Activated naive CD4-positive, alpha-beta T cell treated with anti-CD3 and anti-CD28 coated beads, Interleukin-2, amount 50 U/mL, for 72 hours (primary cell): ENCODE data around the gene GBP5. TPM values are rescaled to one million over a fixed set of nuclear protein-coding genes. Genes with fewer than 3 reads are reported as not detected.
"Not testable (repeated sequence)": the region's sequence is repeated elsewhere in the genome, so short reads cannot be mapped to it uniquely, and the experiment has no call there.

Experiments
- ATAC-seq, 2 donors: fragments of 150-1000 bp; cut with Tn5 transposase; 2 replicates each; pipeline ENCODE4 v1.10.0; 2021; ENCODE audit warnings: mild to moderate bottlenecking in 2 of 2, moderate library complexity in 2 of 2
- DNase-seq, 2 donors: peaks; one replicate each; pipeline ENCODE4 v3.0.0; 2021 to 2022; ENCODE audit warnings: low spot score in 2 of 2
- H3K27ac Mint-ChIP-seq, 2 donors: one replicate each; pipeline ENCODE4 v1.8.0; 2022; ENCODE audit warnings: mild to moderate bottlenecking in 2 of 2, mixed read lengths in 2 of 2
- H3K36me3 Mint-ChIP-seq, 2 donors: one replicate each; pipeline ENCODE4 v1.8.0; 2022; ENCODE audit warnings: mixed read lengths in 2 of 2
- H3K9me3 Mint-ChIP-seq, 2 donors: one replicate each; pipeline ENCODE4 v1.8.0; 2022; ENCODE audit warnings: mixed read lengths in 2 of 2
- total RNA-seq, 2 donors: library from RNA; stranded (reverse); gene quantifications; one replicate each; pipeline ENCODE4 v1.2.3, GENCODE V29; 2022

GBP5 gene
- total RNA-seq, 2 donors from 2014 or later, result 86.8 to 151 TPM

- peaks cover 45 to 79% of the 10 kb centered on the region in 2 donors for H3K36me3 Mint-ChIP-seq
- no peak for ATAC-seq
- no peak for DNase-seq
- no peaks in the 10 kb centered on the region for H3K9me3 Mint-ChIP-seq
- H3K27ac Mint-ChIP-seq, result peak overlapping the region in 1 of 2 donors; percentile 8
Observed at GRCh38 chr1:89261926-89262515, 10.6 kb downstream of the GBP5 start.

GRCh38 chr1:89260566-89261255 lies 11.9 kb downstream of the GBP5 start:
- no peaks in the 10 kb centered on the region for H3K9me3 Mint-ChIP-seq
- peaks cover 38 to 74% of the 10 kb centered on the region in 2 donors for H3K36me3 Mint-ChIP-seq
- peak overlapping the region; percentile 2 to 37 for H3K27ac Mint-ChIP-seq
- DNase-seq, result no peak
- ATAC-seq, result peak in 1 of 2 donors; percentile 19

GRCh38 chr1:89260042-89260441 lies 12.6 kb downstream of the GBP5 start:
- DNase-seq (no peak), ATAC-seq (peak; percentile 6 to 18)
- Mint-ChIP-seq H3K27ac (peak overlapping the region in 1 of 2 donors; percentile 80), H3K9me3 (peaks cover 2% of the 10 kb centered on the region in 2 donors), H3K36me3 (peaks cover 39 to 76% of the 10 kb centered on the region in 2 donors)

GRCh38 chr1:89259283-89259971 lies 13.2 kb downstream of the GBP5 start:
- ATAC-seq, result peak; percentile 40 to 77
- peaks cover 7% of the 10 kb centered on the region in 2 donors for H3K9me3 Mint-ChIP-seq
- peak overlapping the region; percentile 80 to 90 for H3K27ac Mint-ChIP-seq
- DNase-seq, result peak in 1 of 2 donors; percentile 63
- H3K36me3 Mint-ChIP-seq, result peaks cover 40 to 77% of the 10 kb centered on the region in 2 donors

- peaks cover 15 to 18% of the 10 kb centered on the region in 2 donors for H3K9me3 Mint-ChIP-seq
- DNase-seq (no peak), ATAC-seq (peak in 1 of 2 donors; percentile 52)
- peak overlapping the region in 1 of 2 donors; percentile 89 for H3K27ac Mint-ChIP-seq
- peaks cover 43 to 77% of the 10 kb centered on the region in 2 donors for H3K36me3 Mint-ChIP-seq
Observed at GRCh38 chr1:89257041-89257440, 15.6 kb downstream of the GBP5 start.

- peaks cover 22 to 26% of the 10 kb centered on the region in 2 donors for H3K9me3 Mint-ChIP-seq
- ATAC-seq, H3K27ac Mint-ChIP-seq, DNase-seq: not testable (repeated sequence)
- H3K36me3 Mint-ChIP-seq, result peaks cover 42 to 74% of the 10 kb centered on the region in 2 donors
Observed at GRCh38 chr1:89255581-89255980, 17.1 kb downstream of the GBP5 start.

GRCh38 chr1:89254658-89255287 lies 17.9 kb downstream of the GBP5 start:
- Mint-ChIP-seq H3K9me3 (peaks cover 22 to 26% of the 10 kb centered on the region in 2 donors), H3K36me3 (peaks cover 42 to 77% of the 10 kb centered on the region in 2 donors), H3K27ac (peak overlapping the region; percentile 40 to 72)
- no peak for ATAC-seq
- DNase-seq, result no peak

- ATAC-seq, result no peak
- Mint-ChIP-seq H3K36me3 (peaks cover 53 to 61% of the 10 kb centered on the region in 2 donors), H3K9me3 (peaks cover 11 to 24% of the 10 kb centered on the region in 2 donors), H3K27ac (no peak overlapping the region)
- no peak for DNase-seq
Observed at GRCh38 chr1:89243046-89243445, 29.6 kb downstream of the GBP5 start.

Other genes starting within 250 kb of the GBP5 start
- 1 to 10 TPM; 3.2 to 9.3 TPM for gene GBP3, start 250.0 kb downstream of the GBP5 start, total RNA-seq
- 10 to 100 TPM; 51.3 to 79.2 TPM for gene GBP1, start 207.7 kb downstream of the GBP5 start, total RNA-seq
- gene GBP2, start 146.7 kb downstream of the GBP5 start, total RNA-seq, result 100 to 1,000 TPM; 279 to 294 TPM
- not detected for gene GBP7, start 96.9 kb downstream of the GBP5 start, total RNA-seq
- 10 to 100 TPM; 32.5 to 37.2 TPM for gene GBP4, start 73.9 kb downstream of the GBP5 start, total RNA-seq
- under 1 TPM; 0.11 to 0.31 TPM for gene GBP6, start 91.2 kb upstream of the GBP5 start, total RNA-seq